MM.1S (cell line): ENCODE results near the gene CDC23.
A peak's percentile ranks its signal among the peaks of the same experiment; 100 is the strongest.

ENCODE experiments used
- DNase-seq: peaks from one replicate; pipeline ENCODE4 v3.0.0-alpha.2; 2015
- H2AFZ ChIP-seq: fragments of 300-600 bp; sonication (generic); 2 replicates; pipeline ENCODE4 v1.6.0; 2016; ENCODE audit warnings: antibody characterized with exemption, low read length
- H3F3A ChIP-seq: fragments of 300-600 bp; sonication (generic); 2 replicates; pipeline ENCODE4 v1.6.1; 2016; ENCODE audit warnings: mild to moderate bottlenecking, antibody characterized with exemption, low read length, moderate library complexity, mixed read lengths; ENCODE audit not compliant: insufficient read depth
- H3K27ac ChIP-seq: fragments of 300-600 bp; sonication (generic); 2 replicates; pipeline ENCODE4 v1.5.1; 2016; ENCODE audit warnings: mild to moderate bottlenecking, low read length
- H3K27me3 ChIP-seq: fragments of 300-600 bp; sonication (generic); replicated peaks from 2 replicates; pipeline ENCODE4 v1.6.0; 2016; ENCODE audit warnings: low read length; ENCODE audit not compliant: insufficient read depth
- H3K36me3 ChIP-seq: fragments of 300-600 bp; sonication (generic); replicated peaks from 2 replicates; pipeline ENCODE4 v1.6.1; 2016; ENCODE audit warnings: mild to moderate bottlenecking, low read length, mixed read lengths; ENCODE audit not compliant: insufficient read depth
- H3K4me1 ChIP-seq: fragments of 300-600 bp; sonication (generic); 2 replicates; pipeline ENCODE4 v1.6.1; 2016; ENCODE audit warnings: low read length, mixed read lengths
- H3K4me2 ChIP-seq: fragments of 300-600 bp; sonication (generic); 2 replicates; pipeline ENCODE4 v1.6.0; 2016; ENCODE audit warnings: low read depth, low read length
- H3K4me3 ChIP-seq: fragments of 300-600 bp; sonication (generic); 2 replicates; pipeline ENCODE4 v1.5.1; 2016; ENCODE audit warnings: low read length, mixed read lengths
- H3K79me2 ChIP-seq: fragments of 300-600 bp; sonication (generic); 2 replicates; pipeline ENCODE4 v1.6.1; 2016; ENCODE audit warnings: mixed run types, low read length, mixed read lengths
- H3K9ac ChIP-seq: fragments of 300-600 bp; sonication (generic); 2 replicates; pipeline ENCODE4 v1.6.1; 2016; ENCODE audit warnings: low read length, mixed read lengths
- H3K9me2 ChIP-seq: fragments of 300-600 bp; sonication (generic); replicated peaks from 2 replicates; pipeline ENCODE4 v1.6.1; 2016; ENCODE audit warnings: mild to moderate bottlenecking, low read length, mixed read lengths; ENCODE audit not compliant: insufficient read depth
- H3K9me3 ChIP-seq: fragments of 300-600 bp; sonication (generic); replicated peaks from 2 replicates; pipeline ENCODE4 v1.6.1; 2016; ENCODE audit warnings: mild to moderate bottlenecking, low read length, mixed read lengths; ENCODE audit not compliant: insufficient read depth
- H4K20me1 ChIP-seq: fragments of 300-600 bp; sonication (generic); 2 replicates; pipeline ENCODE4 v1.6.1; 2016; ENCODE audit warnings: mild to moderate bottlenecking, low read length, moderate library complexity, mixed read lengths; ENCODE audit not compliant: insufficient read depth
- EZH2 ChIP-seq: fragments of 300-600 bp; sonication (generic); optimal IDR thresholded peaks from 2 replicates; pipeline ENCODE3; 2017; ENCODE audit warnings: low read depth, mild to moderate bottlenecking, antibody characterized with exemption, low read length, mixed read lengths
- EZH2phosphoT487 ChIP-seq: fragments of 300-600 bp; sonication (generic); IDR thresholded peaks from 2 replicates; pipeline ENCODE4 v1.6.1; 2018; ENCODE audit warnings: antibody characterized with exemption, low read length
- TF ChIP-seq, protein P1 (sequence below): fragments of 300-600 bp; sonication (generic); IDR thresholded peaks from 2 replicates; pipeline ENCODE4 v1.5.1; 2016; ENCODE audit warnings: antibody characterized with exemption, low read length, mixed read lengths

The CDC23 gene, protein sequence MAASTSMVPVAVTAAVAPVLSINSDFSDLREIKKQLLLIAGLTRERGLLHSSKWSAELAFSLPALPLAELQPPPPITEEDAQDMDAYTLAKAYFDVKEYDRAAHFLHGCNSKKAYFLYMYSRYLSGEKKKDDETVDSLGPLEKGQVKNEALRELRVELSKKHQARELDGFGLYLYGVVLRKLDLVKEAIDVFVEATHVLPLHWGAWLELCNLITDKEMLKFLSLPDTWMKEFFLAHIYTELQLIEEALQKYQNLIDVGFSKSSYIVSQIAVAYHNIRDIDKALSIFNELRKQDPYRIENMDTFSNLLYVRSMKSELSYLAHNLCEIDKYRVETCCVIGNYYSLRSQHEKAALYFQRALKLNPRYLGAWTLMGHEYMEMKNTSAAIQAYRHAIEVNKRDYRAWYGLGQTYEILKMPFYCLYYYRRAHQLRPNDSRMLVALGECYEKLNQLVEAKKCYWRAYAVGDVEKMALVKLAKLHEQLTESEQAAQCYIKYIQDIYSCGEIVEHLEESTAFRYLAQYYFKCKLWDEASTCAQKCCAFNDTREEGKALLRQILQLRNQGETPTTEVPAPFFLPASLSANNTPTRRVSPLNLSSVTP

GRCh38 chr5:138213161-138214029, at the start of gene CDC23:
TSS of gene CDC23 (minus strand) at chr5:138213323. CDS start at chr5:138213312, 11 bp downstream.
- H3K27ac ChIP-seq: peak within 1 kb of the TSS; percentile 40; the same call in 1 of the 2 replicates
- no peak for TF ChIP-seq EZH2
- no peak for TF ChIP-seq EZH2phosphoT487
- TF ChIP-seq, protein P1, sequence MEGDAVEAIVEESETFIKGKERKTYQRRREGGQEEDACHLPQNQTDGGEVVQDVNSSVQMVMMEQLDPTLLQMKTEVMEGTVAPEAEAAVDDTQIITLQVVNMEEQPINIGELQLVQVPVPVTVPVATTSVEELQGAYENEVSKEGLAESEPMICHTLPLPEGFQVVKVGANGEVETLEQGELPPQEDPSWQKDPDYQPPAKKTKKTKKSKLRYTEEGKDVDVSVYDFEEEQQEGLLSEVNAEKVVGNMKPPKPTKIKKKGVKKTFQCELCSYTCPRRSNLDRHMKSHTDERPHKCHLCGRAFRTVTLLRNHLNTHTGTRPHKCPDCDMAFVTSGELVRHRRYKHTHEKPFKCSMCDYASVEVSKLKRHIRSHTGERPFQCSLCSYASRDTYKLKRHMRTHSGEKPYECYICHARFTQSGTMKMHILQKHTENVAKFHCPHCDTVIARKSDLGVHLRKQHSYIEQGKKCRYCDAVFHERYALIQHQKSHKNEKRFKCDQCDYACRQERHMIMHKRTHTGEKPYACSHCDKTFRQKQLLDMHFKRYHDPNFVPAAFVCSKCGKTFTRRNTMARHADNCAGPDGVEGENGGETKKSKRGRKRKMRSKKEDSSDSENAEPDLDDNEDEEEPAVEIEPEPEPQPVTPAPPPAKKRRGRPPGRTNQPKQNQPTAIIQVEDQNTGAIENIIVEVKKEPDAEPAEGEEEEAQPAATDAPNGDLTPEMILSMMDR: no peak
- H3K4me3 ChIP-seq: peak within 1 kb of the TSS; percentile 92
- peak; percentile 98 for DNase-seq
- no peaks in the 10 kb centered on the region for H3F3A ChIP-seq
- H4K20me1 ChIP-seq: no peaks in the 10 kb centered on the region
- H3K9ac ChIP-seq: peak within 1 kb of the TSS; percentile 85
- H3K27me3 ChIP-seq: no peaks in the 10 kb centered on the region
- no peaks in the 10 kb centered on the region for H3K9me2 ChIP-seq
- H3K36me3 ChIP-seq: 0 out of 2 replicates have a peak, but pooled peaks cover 3% of the 10 kb centered on the region
- H3K4me1 ChIP-seq: peaks cover 4% of the 10 kb centered on the region; the same call in 1 of the 2 replicates
- H3K9me3 ChIP-seq: no peaks in the 10 kb centered on the region
- H2AFZ ChIP-seq: peak within 1 kb of the TSS; percentile 94
- peaks cover 45% of the 10 kb centered on the region for H3K79me2 ChIP-seq
- H3K4me2 ChIP-seq: peak within 1 kb of the TSS; percentile 93

DNA sequence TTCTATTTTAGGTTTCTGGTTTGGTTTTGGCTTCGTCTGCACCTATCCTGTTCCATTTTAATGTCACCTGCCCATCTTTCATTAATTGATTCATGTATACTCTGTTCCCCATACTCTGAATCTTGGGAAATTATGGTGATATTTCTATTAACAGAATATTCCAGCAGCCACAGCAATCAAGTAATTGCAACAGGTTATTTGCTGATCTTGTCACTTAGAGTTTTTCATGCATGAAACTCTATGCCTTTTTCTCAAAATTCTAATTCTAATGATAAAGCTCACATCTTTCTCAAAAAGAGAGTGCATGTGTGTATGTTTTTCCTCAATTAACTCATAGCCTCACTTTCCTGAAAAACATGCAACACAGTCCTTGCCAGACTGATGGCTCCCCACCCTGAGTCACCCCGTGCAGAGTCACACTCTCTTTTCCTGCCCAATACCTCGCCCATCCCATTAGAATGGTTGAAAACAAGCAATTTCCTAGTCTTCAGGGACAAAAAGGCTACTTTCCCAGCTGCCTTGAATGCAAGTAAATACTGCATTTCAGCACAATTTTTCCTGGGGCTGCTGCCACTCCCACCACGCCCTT, 45.7 kb upstream of the CDC23 start:
- no peak overlapping the region for H3K4me3 ChIP-seq
- no peaks in the 10 kb centered on the region for H3K79me2 ChIP-seq
- no peaks in the 10 kb centered on the region for H3K27me3 ChIP-seq
- TF ChIP-seq EZH2phosphoT487 (no peak), EZH2 (no peak)
- TF ChIP-seq, protein P1: no peak
- H3K4me1 ChIP-seq: no peaks in the 10 kb centered on the region
- no peaks in the 10 kb centered on the region for H3F3A ChIP-seq
- H3K9ac ChIP-seq: no peak overlapping the region
- H3K27ac ChIP-seq: no peak overlapping the region
- H4K20me1 ChIP-seq: no peaks in the 10 kb centered on the region
- no peaks in the 10 kb centered on the region for H3K36me3 ChIP-seq
- H3K9me2 ChIP-seq: no peaks in the 10 kb centered on the region
- H3K9me3 ChIP-seq: no peaks in the 10 kb centered on the region
- DNase-seq: no peak
- H2AFZ ChIP-seq: no peak overlapping the region
- no peak overlapping the region for H3K4me2 ChIP-seq

DNA sequence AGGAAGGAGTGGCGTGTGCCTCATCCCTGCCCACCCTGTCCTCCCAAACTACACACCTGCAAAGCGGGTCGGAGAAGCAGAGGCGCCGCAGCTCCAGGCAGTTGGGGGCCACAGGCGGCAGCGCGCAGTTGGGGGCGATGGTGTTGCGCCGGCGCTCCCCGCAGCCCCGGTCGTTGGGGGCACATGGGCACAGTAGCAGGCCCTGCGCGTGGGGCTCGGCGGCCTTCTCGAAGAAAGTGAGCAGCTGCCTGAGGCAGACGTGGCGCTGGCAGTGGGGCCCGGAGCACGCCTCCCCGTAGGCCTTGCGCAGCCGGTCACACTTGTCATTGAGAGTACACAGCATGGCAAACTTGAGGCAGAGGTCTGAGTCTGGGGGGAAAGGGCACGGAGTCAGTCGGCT, 44.5 kb upstream of the CDC23 start:
- Histone ChIP-seq H3K36me3 (no peaks in the 10 kb centered on the region), H3K9ac (no peak overlapping the region), H4K20me1 (no peaks in the 10 kb centered on the region), H3F3A (no peaks in the 10 kb centered on the region), H3K9me2 (no peaks in the 10 kb centered on the region), H3K27me3 (no peaks in the 10 kb centered on the region), H2AFZ (no peak overlapping the region), H3K27ac (no peak overlapping the region), H3K4me3 (no peak overlapping the region), H3K4me2 (no peak overlapping the region), H3K9me3 (no peaks in the 10 kb centered on the region), H3K4me1 (no peaks in the 10 kb centered on the region), H3K79me2 (no peaks in the 10 kb centered on the region)
- no peak for DNase-seq
- no peak for TF ChIP-seq EZH2phosphoT487
- TF ChIP-seq EZH2: no peak
- TF ChIP-seq, protein P1: no peak
